CD4-positive, alpha-beta T cell treated with Interleukin-1 beta for 1 hour (primary cell): Measurements from ENCODE around the gene CDKN2A.
A peak's percentile ranks its signal among the peaks of the same experiment; 100 is the strongest.

Experiments used
- DNase-seq, 2 donors: peaks; one replicate each; pipeline ENCODE4 v3.0.0-alpha.2; 2020 to 2022

The CDKN2A gene

DNA sequence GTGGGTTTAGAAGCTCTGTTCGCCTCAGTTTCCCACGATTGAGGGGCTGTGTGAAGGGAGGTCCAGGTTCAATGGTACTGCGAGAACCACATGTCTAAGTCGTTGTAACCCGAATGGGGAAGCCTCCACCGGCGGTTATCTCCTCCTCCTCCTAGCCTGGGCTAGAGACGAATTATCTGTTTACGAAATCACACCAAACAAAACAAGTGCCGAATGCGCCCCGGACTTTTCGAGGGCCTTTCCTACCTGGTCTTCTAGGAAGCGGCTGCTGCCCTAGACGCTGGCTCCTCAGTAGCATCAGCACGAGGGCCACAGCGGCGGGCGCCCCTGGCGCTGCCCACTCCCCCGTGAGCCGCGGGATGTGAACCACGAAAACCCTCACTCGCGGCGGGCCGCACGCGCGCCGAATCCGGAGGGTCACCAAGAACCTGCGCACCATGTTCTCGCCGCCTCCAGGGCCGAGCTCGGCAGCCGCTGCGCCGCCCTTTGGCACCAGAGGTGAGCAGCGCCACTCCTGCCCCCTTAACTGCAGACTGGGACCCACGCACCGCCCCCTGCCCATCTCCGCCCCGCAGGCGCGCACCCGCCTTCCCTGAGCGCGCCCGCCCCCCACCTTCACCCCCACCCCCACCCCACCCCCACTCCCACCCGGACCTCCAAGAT, at the start of gene CDKN2A:
Gene CDKN2A, minus strand, starts transcription at position 500 of the 663 bp plus-strand sequence.
- peak; percentile 60 to 64 for DNase-seq

DNA sequence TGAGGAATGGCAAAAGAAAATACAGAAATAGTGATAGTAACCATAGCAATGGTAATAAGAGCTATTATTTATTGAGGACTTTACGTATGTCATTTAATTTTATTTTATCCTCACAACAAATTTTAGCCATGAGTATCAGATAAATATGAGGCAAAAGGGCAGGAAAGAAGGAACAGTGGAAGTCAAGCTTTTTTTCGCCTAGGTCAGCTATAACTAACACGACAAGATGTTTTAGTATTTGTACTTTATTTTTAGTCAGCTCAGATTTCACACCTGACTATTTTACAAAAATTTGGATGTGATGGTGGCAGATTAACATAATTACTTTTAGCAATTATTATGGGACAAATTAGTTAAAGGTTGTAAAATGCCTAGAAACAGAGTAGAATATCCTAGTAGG, 49.7 kb upstream of the CDKN2A start:
- no peak for DNase-seq

DNA sequence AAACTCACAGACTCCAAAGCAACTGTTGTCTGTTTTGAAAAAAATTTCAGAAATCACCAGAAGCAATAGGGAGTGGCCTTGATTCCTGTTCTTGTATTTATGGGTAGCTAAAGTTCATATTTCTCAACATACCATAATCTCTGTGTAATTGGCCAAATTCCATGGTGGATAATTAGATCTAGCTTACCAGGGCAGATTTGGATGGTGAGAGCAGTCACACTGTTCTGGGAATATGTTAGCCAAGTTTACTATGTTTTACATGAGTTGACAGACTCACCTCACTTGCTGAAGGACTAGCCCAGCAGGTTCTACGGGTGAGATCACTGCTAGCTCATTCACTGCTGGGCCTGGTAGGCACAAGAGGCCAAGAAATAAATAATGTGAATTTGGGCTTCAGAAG, 47.6 kb upstream of the CDKN2A start:
- no peak for DNase-seq

DNA sequence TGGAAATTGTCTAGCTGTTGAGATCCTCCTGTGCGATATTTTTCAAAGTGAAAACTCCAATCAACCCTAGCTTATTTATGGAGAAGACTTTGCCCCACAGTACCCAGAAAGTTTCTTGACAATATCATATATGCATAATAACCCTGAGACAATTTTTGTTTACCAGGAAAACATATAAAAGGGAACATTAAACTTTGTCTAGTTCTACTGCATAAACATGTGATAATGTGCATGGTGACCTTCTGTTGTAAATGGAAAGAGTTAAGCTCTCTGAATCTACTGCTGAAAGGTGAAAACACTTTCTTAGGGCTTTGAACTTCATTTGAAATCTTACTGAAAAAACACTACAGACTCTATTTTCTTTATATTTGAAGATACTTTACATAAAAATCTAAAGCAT, 47.2 kb upstream of the CDKN2A start:
- no peak for DNase-seq

DNA sequence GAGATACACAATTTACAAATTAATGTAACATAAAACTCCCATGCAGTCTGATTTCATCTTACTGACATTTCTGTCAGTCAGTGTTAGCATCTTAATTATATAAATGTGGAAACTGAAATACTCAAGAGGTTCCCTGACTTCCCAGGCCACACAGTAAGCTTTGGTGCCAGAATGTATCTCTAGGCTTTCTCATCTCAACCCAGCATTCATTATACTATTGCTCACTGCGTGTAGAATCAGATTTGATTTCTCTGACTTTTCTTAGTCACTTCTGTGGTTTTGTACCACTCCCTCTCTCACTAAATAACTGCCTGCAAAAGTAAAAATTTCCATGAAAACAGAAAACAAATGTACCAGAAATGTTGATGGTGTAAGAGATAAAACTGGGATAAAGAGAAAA, 46.6 kb upstream of the CDKN2A start:
- no peak for DNase-seq

DNA sequence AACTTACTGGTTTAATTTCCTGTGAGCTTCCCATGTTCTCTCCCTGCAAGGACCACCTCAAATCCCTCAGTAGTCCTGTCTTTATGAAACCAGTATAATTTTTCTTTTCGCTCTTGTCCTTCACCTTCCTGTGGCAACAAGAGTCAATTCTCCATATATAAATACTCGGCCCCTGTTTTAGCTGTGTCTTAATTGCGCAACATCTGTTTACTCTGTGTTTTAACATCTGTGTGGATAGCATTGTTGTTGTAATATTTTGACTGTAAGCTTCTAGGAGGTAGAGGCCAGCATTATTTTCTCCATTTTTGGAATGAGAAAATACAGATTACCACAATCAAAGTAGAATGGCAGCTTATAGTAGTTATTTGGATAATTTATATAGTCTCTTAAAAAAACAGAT, 45.1 kb upstream of the CDKN2A start:
- DNase-seq, result no peak

DNA sequence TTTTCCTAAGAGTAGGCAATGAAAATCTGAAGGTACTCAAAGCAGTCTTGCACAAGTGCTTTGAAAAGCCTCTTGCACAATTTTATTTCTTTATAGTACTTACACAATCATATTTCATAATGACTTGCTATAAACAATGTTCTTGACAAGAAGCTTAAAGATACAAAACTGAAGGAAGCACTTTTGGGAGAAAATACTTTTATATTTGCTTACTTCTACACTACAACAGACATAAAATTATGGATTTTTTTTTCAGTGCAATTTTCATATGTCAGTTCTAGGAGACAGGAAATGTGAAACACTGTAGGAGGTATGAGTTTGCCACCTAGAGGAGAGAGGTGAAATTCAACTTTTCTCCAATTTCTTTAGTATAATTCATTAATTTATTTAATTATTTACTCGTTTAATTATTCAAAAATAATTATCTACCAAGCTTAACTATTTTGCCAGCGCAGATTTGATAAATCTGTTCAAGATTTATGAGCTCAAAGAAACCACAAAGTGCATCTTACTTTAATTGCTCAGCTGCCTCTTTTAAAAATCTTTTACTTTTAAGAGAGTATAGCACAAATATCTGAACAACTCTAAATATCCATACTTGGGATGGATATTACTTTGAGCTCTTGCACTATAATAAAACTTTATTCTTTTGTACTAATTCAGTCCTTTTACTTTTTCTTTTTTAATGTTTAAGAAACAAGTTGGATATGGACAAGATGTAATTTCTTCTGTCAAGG, 43.9 kb upstream of the CDKN2A start:
- peak in 1 of 2 donors; percentile 37 for DNase-seq

DNA sequence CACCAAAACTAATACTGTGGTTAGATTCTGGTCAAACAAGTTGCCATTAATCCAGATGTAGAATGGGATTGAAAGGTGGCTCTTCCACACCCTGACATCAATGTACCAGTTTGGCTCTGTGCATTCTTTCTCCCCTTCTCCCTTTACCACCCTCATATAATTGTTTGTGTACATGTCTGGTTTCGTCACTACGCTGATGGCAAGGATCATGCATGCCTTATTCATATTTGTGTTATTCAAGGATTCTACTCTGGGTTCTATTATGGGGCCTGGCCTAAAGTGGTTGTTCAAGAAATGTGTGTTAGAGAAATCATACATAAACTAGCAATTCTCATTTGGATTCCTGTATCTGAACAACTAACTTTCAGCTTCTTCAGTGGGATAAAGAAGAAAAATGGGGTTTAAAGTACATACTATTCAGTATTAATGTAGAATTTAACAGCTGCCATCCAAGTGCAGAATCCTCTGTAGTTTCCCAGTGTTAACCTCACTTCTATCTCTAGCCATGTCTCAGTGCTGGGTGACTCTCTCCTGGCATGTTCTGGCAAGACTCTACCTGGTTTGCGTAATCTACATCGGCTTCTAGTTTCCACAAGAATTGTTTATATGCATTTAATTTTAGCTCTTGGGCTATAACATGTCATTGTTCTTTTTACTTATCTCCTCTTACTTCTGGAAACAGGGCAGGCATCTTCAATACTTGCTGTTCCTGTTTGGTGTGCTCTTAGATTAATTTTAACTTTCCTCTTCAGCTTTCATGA, 42.9 kb upstream of the CDKN2A start:
- DNase-seq, result no peak

DNA sequence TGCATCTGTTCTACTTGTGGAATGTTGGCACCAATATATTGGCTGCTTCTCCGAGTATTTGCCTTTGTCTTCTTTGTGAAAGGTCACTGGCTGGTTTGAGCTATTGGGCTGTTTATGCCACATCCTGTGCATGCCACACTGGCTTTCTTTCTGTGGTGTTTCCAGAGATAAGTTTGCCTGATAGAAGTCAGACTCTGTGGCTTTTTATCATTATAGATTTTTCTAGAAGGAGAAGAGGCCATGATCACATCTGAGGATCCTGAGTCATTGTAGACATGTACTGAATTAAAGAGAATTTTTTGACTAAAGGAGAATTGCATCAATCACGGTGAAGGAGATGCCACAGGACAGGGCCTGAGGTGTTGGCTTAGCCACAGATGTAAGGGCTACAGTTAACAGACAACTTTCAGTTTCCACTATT, 41.4 kb upstream of the CDKN2A start:
- no peak for DNase-seq

DNA sequence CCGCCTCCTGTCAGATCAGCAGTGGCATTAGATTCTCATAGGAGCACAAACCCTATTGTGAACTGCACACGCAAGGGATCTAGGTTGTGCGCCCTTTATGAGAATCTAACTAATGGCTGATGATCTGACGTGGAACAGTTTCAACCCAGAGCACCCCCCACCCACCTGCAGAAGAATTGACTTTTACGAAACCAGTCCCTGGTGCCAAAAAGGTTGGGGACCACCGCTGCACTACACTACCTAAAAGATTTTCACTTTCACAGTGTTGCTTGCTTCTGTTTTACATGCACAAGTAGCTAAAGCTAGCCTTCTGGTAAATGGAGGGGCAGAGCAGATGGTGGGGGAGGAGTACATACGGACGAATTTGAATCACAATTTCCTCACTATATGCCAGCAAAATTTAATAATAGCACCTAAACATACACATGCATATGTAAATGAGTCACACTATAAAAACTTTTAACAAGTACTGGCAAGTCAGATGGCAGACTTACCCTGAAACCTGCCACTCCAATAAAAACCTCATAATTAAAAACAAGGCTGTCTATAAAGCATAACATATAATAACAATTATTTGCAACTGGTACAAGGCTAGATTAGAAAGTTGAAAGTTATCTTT, 38.9 kb upstream of the CDKN2A start:
- DNase-seq, result no peak

DNA sequence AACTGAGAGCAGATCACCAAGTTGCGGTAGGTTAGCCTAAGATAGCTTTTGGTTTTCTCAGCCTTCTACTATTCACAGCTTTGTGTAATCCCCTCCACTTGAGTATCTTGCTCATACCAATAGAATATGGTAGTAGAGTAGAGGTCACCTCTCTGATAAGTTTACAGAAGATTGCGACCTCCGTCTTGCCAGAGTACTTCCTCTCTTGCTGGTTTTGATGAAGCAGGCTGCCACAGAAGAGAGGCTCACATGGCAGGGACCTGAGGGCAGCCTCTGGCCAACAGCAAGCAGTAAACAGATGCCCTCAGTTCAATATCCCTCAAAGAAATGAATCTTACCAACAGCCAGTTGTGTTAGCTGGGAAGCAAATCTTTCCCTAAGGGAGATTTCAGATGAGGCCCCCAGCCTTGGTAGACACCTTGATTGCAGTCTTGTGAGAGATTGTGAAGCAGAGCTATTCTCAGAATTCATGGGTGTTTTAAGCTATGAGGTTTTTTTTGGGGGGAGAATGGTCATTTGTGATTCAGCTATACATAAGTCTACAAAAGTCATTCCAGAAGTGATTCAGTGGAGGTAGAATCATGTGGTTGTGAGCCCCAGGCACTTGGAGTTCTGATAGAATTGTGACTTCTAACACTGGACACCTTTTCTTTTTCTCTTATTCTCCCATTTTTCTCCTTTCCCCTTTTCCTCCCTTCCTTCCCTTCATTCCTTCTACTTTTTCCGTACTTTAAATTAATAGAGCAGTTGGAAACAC, 37.6 kb upstream of the CDKN2A start:
- no peak for DNase-seq

DNA sequence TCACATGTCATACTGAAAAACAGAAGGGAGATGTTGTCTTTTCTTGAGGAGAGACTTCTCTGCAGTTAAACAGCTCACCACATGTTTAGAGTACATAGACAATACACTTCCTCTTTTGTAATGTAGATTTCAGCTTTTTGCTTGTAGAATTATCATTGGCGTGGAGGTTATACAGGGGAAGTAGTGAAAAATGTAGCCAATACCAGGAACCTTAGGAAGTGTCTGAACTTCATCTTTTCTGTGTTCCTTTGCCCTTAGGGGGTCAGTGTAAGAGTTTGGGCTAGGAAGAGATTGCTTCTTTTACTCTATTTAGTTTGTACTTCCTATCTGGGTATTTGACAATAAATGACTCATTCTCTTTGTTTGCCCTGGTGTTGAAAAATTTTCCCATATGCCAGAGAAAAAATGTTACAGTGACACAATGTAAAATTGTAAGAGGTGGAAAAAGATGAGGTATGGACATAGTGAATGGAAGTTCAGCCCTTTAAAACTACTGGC, 36.0 kb upstream of the CDKN2A start:
- no peak for DNase-seq

DNA sequence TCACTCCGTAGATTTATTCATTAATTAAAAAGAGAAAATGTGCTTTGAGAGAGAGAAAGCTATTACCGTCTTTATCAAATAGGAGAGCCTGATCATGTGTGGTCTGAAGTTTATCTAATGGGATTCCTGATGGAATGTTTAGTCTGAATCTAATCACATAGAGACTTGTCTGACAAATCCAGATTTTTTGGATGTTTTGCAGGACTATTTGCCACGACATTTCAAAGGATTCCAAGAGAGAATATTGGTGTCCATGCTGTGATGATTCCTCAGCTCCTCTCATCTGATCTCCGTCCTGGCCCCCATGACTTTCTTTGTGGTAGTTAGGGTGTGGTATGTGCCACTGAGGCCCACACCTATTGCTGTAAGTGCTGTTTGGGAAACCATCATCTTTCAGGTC, 35.0 kb upstream of the CDKN2A start:
- DNase-seq, result no peak

DNA sequence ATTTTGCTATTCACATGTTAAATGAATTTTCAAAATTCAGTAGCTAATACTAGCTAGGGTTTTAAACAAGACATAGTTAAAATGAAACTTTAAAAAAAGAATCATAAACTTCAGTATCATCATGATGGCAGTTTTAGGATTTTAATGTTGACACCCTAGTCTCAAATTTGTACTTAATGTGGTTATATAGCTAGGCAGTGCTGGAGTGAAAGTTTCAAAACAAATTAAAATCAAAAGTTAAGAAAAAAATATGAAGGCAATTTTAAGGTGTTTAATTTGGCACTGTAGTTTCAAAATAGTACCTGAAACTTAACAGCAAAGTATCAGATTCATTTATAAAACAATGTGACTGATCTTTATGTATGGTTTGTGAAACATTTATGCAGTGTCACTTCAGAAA, 34.2 kb upstream of the CDKN2A start:
- DNase-seq, result no peak

DNA sequence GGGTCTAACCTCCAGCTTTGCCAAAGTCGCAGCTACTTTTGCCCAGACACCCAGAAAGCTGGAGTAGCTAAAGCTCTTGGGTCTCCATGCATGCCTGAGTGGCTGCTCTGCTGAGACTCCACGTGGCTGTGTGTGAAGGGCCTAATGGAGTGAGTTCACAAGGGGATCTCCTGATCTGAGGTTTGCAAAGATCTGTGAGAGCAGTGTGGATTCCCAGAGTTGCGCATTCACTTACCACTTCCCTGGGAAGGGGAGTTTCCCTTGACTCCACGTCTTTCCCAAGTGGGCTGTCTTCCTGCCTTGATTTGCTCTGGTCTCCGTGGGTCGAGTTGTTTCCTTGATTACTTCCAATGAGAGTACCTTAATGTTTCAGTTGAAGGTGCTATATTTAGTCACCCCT, 32.5 kb upstream of the CDKN2A start:
- DNase-seq, result no peak

DNA sequence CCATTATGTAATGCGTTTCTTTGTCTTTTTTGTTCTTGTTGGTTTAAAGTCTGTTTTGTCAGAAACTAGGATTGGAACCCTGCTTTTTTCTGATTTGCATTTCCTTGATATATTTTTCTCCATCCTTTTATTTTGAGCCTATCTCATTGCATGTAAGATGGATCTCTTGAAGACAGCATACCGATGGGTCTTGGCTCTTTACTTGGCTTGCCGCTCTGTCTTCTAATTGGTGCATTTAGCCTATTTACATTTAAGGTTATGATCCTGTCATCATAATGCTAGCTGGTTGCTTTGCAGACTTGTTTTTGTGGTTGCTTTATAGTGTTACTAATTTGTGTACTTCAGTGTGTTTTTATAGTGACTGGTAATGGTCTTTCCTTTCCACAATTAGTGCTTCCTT, 28.2 kb upstream of the CDKN2A start:
- DNase-seq, result no peak

DNA sequence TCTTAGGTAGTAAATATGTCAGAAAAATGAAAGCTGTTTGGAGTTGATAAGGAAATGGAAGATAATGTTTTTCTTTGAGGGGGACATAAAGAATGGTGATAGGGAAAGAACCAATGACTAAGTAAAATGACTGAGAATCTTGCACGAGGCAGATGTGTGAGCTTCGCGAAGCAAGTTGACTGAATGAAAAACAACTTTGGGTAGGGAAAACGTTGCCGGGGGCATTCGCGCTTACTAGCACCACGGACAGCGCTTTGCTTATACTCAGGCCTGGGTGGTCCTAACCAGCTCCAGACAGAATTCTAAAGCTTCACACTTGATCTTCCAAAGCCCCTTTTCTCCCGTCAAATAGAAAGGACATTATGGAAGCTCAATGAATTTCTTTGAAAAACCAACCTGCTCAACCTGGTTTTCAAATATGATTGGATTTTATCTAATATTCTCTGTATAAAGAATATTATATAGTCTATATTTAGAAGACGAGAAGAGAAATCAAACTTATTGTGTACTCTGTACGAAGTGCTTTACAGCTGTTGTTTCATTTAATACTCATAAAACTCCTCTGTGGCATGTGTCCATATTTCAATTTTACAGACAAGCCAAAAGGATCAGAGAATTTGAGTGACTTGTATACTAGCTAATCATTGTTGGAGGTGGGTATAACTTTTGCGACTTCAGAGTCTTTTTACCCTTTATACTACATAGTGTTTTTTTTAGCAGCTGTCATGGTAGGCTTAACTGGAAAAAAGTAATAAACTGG, 16.9 kb upstream of the CDKN2A start:
- DNase-seq, result no peak

DNA sequence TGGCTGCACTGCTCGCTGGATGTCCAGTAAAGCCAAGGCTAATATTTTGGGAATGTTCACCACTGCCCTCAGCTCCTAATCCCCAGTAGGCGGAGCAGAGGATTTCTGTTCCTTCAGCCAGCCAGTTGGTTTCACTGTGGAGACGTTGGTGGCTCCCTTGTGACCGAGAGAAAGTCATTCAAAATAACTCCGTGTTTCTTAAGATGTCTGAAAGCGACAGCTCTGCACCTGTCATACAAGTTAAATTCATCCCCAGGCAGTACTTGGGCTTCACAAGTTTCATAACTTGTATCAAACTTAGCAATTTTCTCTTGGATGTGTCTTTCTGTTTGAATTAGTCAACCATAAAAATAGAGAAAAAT, 15.3 kb upstream of the CDKN2A start:
- no peak for DNase-seq

DNA sequence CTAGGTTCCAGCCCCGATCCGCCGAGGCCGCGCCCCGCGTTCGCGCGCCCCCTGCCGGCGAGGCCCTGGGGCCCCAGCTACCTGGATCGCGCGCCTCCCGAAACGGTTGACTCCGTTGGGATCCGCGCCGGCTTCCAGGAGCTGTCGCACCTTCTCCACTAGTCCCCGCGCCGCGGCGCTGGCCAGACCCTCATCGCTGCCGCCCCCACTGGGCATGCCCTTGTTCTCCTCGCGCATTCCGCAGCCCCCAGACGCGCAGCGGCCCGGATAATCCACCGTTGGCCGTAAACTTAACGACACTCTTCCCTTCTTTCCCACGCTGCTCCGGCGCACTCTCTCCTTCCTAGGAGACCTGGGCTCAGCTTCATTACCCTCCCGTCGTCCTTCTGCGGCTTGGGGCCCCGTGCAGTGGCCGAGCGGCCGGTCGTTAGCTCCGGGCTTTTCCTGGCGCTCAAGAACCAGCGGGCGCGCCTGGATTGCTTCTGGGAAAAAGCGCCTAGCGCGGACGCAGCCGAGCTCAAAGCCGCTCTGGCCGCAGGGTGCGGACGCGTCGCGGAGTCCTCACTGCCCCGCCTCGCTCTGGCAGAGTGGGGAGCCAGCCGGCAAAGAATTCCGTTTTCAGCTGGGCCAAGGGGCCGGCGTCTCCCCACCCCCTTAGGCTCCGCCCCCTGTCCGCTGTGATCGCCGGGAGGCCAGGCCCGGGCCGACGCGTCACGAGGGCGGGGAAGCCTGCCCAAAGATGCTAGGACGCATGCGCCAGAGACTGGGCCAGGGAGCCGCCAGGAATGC, 14.7 kb upstream of the CDKN2A start, which contains the start of gene CDKN2B:
Gene CDKN2B, minus strand, starts transcription at position 589 of the 789 bp plus-strand sequence. Its CDS starts 352 bp downstream, at position 237.
- peak; percentile 81 to 84 for DNase-seq

DNA sequence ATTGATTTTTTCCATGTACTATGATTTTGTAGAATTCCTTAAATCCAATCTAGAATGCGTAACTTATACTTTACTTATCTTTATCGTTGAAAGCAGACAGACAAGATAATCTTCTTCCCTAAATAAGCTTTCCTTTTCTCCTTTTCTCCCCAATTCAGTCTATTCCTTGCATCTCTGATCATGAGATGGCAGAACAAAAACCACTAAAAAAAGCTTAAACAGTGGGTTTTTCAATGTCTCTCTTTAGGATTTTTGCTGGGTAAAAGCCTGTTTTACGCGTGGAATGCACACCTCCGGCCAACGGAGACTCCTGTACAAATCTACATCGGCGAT, 14.2 kb upstream of the CDKN2A start:
- no peak for DNase-seq
